AG09309 (cell line): ENCODE results near the gene USP3.

Source experiments
- DNase-seq: peaks from one replicate; pipeline ENCODE4 v3.0.0-alpha.2; 2010; ENCODE audit warnings: low read depth
- H3K4me3 ChIP-seq: 2 replicates; pipeline ENCODE4 v1.5.1; 2011; ENCODE audit warnings: mild to moderate bottlenecking, low read depth, low read length, moderate library complexity; ENCODE audit not compliant: control insufficient read depth
- TF ChIP-seq, protein P1 (sequence below): IDR thresholded peaks from 2 replicates; pipeline ENCODE4 v1.5.1; 2011; ENCODE audit warnings: mild to moderate bottlenecking, low read depth, low read length, inconsistent platforms; ENCODE audit not compliant: insufficient read depth, control insufficient read depth; ENCODE audit errors: missing control alignments

USP3 gene

DNA sequence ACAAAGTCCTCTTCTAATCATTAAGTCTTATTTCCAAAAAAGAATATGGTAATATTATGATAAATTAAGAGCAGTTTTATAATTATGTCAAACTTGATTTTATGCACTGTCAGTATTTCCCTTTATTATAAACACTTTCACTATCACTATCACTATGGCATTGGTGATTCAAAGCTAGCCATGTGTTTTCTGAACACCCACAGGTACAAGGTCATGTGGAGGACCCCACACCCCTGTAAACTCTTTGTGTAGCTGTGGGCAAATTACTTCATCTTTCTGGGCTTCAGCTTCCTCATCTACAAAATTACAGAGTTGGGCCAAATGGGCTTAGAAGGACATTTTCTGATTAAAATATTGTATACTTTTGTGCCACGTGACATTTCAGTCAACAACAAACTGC lies 134.4 kb downstream of the USP3 start:
- no peak for DNase-seq
- no peak overlapping the region for H3K4me3 ChIP-seq
- TF ChIP-seq, protein P1, sequence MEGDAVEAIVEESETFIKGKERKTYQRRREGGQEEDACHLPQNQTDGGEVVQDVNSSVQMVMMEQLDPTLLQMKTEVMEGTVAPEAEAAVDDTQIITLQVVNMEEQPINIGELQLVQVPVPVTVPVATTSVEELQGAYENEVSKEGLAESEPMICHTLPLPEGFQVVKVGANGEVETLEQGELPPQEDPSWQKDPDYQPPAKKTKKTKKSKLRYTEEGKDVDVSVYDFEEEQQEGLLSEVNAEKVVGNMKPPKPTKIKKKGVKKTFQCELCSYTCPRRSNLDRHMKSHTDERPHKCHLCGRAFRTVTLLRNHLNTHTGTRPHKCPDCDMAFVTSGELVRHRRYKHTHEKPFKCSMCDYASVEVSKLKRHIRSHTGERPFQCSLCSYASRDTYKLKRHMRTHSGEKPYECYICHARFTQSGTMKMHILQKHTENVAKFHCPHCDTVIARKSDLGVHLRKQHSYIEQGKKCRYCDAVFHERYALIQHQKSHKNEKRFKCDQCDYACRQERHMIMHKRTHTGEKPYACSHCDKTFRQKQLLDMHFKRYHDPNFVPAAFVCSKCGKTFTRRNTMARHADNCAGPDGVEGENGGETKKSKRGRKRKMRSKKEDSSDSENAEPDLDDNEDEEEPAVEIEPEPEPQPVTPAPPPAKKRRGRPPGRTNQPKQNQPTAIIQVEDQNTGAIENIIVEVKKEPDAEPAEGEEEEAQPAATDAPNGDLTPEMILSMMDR: no peak

DNA sequence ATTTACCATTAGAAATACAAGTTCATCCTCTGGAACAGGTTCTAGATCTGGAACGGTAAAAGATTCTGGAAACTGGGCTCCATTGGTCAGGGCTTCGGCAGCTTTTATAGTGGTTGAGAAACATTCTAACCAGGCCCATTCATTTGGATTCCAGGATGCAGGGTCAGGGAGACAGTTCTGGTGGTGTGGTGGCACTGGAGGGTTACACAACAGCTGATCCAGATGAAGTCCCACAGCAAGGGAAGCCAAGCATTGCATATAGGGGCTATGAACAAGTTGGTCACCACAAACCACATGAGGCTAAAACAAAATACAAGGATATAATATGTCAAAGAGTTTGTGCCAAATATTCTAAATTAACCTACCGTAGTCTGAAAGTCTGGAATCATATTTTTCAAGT lies 135.8 kb downstream of the USP3 start:
- TF ChIP-seq, protein P1: no peak
- no peak for DNase-seq
- no peak overlapping the region for H3K4me3 ChIP-seq
